T-helper 1 cell treated with Interleukin-12 subunit alpha and Interleukin-12 subunit beta and Interleukin-4 antibody, amounts not matched to agents 30 ng/mL and 1 ng/mL, for 36 hours (primary cell): ENCODE data around the gene BRME1. TPM values are rescaled to one million over a fixed set of nuclear protein-coding genes. Genes with fewer than 3 reads are reported as not detected.

ENCODE experiments used
- intact Hi-C: fragments of 100-400 bp; cut with micrococcal nuclease; formaldehyde crosslinking; loops from one replicate; pipeline ENCODE4 v1.15.1; 2024
- total RNA-seq: library from RNA; stranded (reverse); gene quantifications from 2 replicates; pipeline ENCODE4 v1.2.3, GENCODE V29; 2022

Gene BRME1
- total RNA-seq, 1 donor from 2014 or later: 9.8 TPM

GRCh38 chr19:13848340-13848677, 57.6 kb downstream of the BRME1 start:
- intact Hi-C loops: loop anchor here (5.0 to 10.0 kb wide), 3 partner anchors 534 to 904 kb away; partner anchors contain the start of genes ADGRE5 and RAD23A

- intact Hi-C loops: loop anchor here (1.0 to 10.0 kb wide), 6 partner anchors 8 to 903 kb away; partner anchors contain the start of genes ADGRE5 and RAD23A
Observed at GRCh38 chr19:13847407-13848339, 58.2 kb downstream of the BRME1 start.

GRCh38 chr19:13846557-13847406, 59.1 kb downstream of the BRME1 start:
- intact Hi-C loops: loop anchor here (1.0 to 10.0 kb wide), 8 partner anchors 7 to 902 kb away; partner anchors contain the start of genes ADGRE5, RAD23A and RFX1

GRCh38 chr19:13844130-13844631, 61.7 kb downstream of the BRME1 start:
- intact Hi-C loops: loop anchor here (10.0 kb wide), 1 partner anchor 899 kb away; the partner anchor contains the start of gene RAD23A

GRCh38 chr19:13843104-13843921, 62.6 kb downstream of the BRME1 start:
- intact Hi-C loops: loop anchor here (10.0 kb wide), 1 partner anchor 899 kb away; the partner anchor contains the start of gene RAD23A

- intact Hi-C loops: loop anchor here (10.0 kb wide), 1 partner anchor 898 kb away; the partner anchor contains the start of gene RAD23A
Observed at GRCh38 chr19:13842291-13843103, 63.4 kb downstream of the BRME1 start.

- intact Hi-C loops: loop anchor here (10.0 kb wide), 1 partner anchor 897 kb away; the partner anchor contains the start of gene RAD23A
Observed at GRCh38 chr19:13841962-13842290, 64.0 kb downstream of the BRME1 start.

- intact Hi-C loops: loop anchor here (10.0 kb wide), 1 partner anchor 897 kb away; the partner anchor contains the start of gene RAD23A
Observed at GRCh38 chr19:13841086-13841961, 64.6 kb downstream of the BRME1 start.

GRCh38 chr19:13840305-13841085, 65.4 kb downstream of the BRME1 start:
- intact Hi-C loops: loop anchor here (10.0 kb wide), 1 partner anchor 896 kb away; the partner anchor contains the start of gene RAD23A

- intact Hi-C loops: loop anchor here (1.0 to 10.0 kb wide), 6 partner anchors 7 to 895 kb away; partner anchors contain the start of genes IER2, RAD23A, STX10 and ZSWIM4
Observed at GRCh38 chr19:13839938-13840304, 66.0 kb downstream of the BRME1 start.

GRCh38 chr19:13839130-13839937, 66.6 kb downstream of the BRME1 start:
- intact Hi-C loops: loop anchor here (1.0 to 5.0 kb wide), 5 partner anchors 8 to 687 kb away; partner anchors contain the start of genes IER2, STX10 and ZSWIM4

- intact Hi-C loops: loop anchor here (1.0 to 5.0 kb wide), 5 partner anchors 9 to 686 kb away; partner anchors contain the start of genes IER2, STX10 and ZSWIM4
Observed at GRCh38 chr19:13838435-13839129, 67.3 kb downstream of the BRME1 start.

GRCh38 chr19:13835791-13836723, 69.9 kb downstream of the BRME1 start:
- intact Hi-C loops: loop anchor here (1.0 to 5.0 kb wide), 4 partner anchors 26 to 684 kb away; partner anchors contain the start of genes IER2 and STX10

GRCh38 chr19:13834244-13835069, 71.5 kb downstream of the BRME1 start:
- intact Hi-C loops: loop anchor here (5.0 kb wide), 3 partner anchors 102 to 682 kb away; partner anchors contain the start of genes IER2 and STX10
